Measurements from ENCODE around the gene AQP12A.
"Not testable (repeated sequence)": the region's sequence is repeated elsewhere in the genome, so short reads cannot be mapped to it uniquely, and the experiment has no call there.

The AQP12A gene

DNA sequence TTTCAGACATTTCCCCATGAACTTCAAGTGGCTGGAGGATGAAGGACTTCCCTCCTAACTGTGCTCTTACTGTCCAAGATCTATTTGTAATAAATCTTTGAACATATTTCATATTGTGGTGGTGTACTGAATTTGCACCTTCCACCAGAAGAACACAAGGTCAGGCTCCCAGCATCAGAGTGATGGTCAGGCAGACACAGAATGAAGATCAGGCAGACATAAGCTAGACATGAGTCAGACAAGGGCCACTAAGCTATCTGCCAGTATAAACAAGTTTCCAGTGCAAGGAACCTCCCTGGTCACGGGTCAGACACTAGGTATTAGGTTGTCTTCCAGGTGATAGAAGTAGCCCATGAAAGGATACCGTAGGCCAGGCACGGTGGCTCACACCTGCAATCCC is 29.0 kb upstream of the AQP12A start:
- DNase-seq: no peak

DNA sequence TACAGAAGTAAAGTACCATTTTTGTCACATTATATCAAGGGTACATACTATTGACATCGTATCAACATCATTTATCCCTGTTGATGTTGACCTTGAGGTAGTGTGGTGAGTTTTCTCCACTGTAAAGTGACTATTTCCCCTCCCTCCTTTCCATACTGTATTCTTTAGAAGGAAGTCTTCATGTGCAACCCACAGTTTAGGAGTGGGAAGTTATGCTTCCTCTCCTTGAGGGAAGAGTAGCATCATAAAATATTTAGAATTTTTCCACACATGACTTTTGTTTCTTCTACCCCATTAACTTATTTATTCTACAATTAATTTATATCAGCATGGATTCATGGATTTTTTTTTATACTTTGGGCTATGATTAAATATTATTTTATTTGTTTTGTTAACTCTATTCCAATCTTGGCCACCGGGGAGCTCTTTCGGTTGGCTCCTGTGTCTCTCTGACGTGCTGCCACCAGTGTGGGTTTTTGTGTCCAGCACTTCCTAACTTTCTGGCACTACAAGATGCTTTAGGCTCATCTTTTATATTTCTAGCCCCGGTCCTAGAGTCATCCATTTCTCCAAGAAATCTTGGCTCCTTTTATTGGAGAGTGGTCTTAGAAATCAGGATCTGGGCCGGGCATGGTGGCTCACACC is 28.0 kb upstream of the AQP12A start:
- DNase-seq: no peak

DNA sequence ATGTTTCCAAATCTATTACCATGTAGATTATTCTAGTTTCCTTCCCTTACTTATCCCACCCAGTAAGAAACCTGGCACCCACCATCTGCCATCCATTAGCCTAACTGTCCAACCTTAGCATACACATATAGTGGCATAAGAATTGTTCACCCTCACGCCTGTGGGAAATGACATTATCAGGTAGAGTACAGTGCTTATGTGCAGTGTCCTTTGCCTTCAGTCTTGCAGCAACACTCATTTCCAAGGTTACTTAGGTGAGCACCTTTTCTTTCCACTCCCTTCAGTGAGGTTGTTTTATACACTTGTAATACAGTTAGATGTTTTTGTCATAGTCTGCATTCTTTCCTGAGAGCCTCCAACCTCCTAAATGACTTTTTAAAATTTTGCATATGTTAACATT is 27.0 kb upstream of the AQP12A start:
- no peak for DNase-seq

DNA sequence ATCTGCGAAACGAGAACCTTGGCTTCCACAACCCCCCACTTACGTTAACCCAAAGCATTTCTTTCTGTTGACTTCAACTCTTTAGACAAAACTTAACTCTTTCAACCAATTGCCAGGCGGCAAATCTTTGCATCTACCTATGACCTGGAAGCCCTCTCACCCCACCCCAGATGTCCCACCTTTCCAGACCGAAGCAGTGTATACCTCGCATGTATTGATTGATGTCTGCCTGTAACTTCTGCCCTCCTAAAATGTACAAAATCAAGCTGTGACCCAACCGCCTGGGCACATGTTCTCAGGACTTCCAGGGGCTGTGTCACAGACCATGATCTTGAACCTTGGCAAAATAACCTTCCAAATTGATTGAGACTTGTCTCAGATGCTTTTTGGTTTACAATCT is 21.3 kb upstream of the AQP12A start:
- DNase-seq: no peak

GRCh38 chr2:240670950-240671349 is 20.7 kb upstream of the AQP12A start:
- DNase-seq: no peak

DNA sequence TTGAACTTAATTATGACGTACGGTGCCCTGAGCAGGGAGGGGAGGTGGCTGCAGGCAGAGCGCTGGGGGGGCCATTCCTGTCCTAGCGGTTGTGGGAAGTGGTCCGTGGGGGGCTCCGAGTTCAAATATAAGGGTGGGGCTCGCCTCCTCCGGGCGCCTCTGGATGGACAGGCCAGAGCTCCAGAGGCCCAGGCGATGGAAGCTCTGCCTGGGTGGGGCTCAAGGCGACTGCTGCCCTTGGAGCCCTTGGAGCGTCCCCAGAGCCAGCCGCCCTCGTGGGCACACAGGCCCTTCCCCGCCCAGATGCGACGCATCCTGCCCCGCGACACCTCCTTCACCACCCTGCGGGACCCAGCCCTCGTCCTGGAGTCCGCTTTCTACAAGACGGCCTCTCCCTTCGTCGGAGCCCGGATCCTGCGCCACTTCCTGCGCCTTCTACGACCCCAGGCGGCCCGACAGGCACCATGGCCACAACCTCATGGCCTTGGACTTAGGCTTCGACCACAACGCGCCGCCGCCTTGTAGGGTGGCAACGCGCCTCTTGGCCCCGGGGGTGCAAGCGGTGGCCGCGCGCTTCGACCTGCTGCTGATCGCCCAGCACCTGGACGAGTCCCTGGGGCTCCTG is 19.5 kb upstream of the AQP12A start:
- DNase-seq: no peak

DNA sequence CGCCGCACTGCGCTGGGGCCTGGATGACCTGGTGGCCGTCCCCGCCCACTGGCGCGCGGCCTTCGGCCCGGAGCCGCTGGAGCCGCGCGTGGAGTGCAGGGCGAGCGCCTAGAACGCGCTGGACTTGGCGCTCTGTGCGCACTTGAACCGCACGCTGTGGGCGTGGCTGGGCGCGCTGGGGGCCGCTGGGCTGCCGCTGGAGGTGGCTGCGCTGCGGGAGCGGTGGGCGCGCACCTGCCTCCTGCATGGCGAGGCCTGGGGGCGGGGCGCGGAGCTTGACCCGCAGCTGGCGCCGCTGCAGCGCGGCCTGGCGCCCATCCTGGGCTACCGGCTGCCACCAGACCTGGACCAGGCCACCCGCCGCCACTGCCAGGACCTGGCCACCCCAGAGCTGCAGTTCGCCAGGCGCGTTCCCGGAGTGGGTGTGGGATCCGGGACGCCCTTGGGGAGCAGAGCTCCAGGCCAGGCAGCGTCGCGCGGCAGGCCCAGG is 18.9 kb upstream of the AQP12A start:
- DNase-seq: no peak

GRCh38 chr2:240674461-240675184 is 17.0 kb upstream of the AQP12A start:
- DNase-seq: not testable (repeated sequence)

DNA sequence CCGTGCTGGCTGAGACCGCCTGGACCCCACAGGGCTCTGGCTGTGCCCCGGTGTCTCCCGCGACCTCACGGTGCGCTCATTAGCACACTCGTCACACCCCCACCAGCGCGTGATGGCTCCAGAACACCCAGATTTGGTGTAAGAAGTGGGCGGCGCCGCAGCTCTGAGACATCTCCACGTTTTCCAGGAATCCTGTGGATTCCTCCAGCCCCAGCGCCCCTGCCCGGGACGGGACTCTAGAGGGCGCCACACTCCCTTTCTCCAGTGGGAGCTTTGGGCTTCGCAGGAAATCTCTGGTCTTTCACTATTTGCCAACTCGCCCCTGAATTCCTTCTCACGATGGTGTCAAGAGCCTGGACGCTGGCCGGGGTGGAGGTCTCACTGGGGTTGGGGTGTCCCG is 16.3 kb upstream of the AQP12A start:
- not testable (repeated sequence) for DNase-seq

DNA sequence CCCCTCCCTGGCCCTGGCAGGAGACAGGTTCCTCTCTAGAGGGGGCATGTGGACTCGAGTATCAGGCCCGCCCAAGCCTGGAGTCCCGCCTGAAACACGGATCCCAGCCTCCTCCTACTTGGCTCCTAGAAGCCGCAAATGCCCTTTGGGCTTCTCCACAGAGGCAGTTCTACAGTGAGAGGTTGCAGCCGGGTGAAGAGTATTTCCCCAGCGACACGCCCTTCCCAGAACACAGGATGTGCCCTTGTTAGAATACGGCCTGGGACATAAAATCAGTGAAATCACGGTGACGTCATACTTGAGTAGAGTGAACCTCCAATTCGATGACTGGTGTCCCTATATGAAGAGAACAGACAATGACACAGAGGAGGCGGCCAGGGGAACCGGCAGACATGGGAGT is 13.6 kb upstream of the AQP12A start:
- DNase-seq: not testable (repeated sequence)

DNA sequence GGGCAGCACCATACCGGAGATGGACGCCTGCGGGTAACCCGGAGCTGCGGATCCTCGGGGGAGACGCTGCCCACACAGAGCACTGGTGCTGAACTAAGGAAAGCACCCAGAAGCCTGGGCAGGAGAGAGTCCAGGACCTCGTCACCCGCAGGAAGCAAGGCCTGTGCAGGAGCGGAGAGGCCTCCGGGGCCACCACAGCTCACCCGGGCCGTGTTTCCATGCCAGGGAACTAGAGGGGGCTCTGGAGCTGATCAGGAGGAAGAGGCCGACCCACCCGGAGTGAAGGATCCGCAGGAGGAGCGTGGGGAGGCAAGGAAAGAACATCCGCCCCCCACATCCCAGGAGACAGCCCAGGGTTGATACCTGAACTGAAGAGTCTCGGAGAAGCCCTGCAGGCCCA is 12.8 kb upstream of the AQP12A start:
- DNase-seq: not testable (repeated sequence)

- not testable (repeated sequence) for DNase-seq
Observed at GRCh38 chr2:240680185-240680584, 11.5 kb upstream of the AQP12A start.

- DNase-seq: not testable (repeated sequence)
Observed at GRCh38 chr2:240682431-240683224, 9.0 kb upstream of the AQP12A start, which contains the start of gene AQP12B. TSS of gene AQP12B (minus strand) at chr2:240682885. CDS start at chr2:240682837, 48 bp downstream.

- not testable (repeated sequence) for DNase-seq
Observed at GRCh38 chr2:240683329-240683979, 8.2 kb upstream of the AQP12A start.

DNA sequence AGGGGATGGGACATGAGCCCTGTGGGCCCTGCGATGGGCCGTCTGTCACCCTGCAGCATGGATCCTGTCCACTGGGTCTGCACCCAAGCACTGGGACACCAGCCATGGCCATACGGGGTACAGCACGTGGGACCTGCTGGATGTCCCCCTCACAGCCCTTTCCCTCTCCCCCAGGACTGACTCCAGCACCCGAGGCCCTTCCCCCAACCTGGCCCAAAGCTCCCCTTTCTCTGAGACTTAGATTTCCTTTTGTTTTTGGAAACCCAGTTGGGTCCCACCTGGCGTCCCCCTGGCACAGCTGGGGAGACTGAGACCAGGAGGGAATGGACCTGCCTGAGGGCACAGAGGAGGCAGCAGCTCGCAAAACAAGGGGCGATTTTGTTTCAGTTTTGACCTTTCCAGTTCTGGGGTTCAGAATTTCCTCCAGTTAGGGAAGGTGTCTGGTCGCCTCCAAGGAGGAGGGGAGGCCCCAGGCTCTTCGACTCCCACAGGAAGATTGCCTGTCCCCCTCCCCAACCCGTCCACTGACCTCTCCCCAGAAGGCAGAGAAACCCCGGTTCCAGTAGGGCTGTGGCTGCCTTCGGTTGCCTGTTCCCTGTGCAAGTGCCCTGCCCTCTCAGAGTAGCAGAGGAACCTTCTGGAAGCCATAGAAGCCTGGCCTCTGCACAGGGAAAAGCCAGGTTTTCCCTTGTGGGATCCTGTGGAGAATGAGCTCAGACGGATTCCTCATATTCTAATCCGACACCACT is 7.5 kb upstream of the AQP12A start:
- peak; percentile 18 for DNase-seq

DNA sequence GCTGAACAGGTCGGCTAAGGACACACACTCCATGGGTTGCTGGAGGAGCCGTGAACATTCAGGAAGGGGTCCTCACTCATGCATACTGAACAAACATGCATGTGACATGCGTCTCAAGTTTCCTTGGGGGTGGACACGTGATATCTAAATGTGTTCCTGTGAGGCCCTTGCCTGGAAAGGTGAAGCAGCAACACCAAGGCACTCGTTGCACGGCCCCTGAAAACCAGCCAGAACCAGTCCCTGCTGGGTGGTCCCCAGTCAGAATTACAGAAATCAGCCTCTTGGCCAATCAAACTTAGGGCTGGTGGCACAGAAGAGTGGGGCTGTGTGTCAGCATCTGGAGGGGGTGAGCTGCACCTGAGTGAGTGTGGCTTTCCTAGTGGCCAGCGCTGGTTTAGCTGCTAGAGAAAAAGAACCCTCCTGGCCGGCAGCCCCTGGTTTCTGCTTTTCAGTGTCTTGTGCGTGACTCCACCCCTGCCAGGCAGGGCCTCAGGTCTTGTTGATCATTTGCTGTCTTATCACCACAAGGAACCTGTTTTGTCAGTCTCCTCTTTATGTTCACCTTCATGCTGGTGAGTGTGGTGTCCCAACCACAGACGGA is 5.8 kb upstream of the AQP12A start:
- no peak for DNase-seq

DNA sequence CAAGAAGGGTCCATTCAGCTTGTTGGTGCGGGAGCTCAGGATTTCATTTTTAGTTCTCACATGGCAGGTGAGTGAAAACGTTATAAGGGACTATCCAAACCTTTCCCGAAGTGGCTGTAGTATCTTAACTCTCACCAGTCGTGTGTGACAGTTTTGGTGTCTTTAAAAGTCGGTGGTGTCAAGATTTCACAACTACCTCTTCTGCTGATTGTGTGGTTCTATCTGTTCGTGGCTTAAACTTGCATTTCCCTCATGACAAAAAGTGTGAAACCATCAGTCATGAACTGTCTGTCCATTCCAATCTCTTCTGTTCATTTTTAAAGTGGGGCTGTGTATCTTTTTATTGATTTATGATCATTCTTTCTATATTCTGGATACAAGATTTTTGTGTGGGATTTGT is 5.2 kb upstream of the AQP12A start:
- no peak for DNase-seq

GRCh38 chr2:240687045-240687740 is 4.5 kb upstream of the AQP12A start:
- DNase-seq: no peak

- no peak for DNase-seq
Observed at GRCh38 chr2:240687741-240688552, 3.7 kb upstream of the AQP12A start.

- no peak for DNase-seq
Observed at GRCh38 chr2:240688553-240688919, 3.1 kb upstream of the AQP12A start.
